Fibroblast of the aortic adventitia (primary cell): ENCODE results near the gene RTTN. TPM values are rescaled to one million over a fixed set of nuclear protein-coding genes. Genes with fewer than 3 reads are reported as not detected.
A peak's percentile ranks its signal among the peaks of the same experiment; 100 is the strongest.

ENCODE experiments used
- DNase-seq: peaks from one replicate; pipeline ENCODE4 v3.0.0-alpha.2; 2010; ENCODE audit warnings: low read depth
- H3K4me3 ChIP-seq: 2 replicates; pipeline ENCODE4 v1.5.1; 2011; ENCODE audit warnings: low read depth, mild to moderate bottlenecking, control low read depth, low read length, moderate library complexity
- total RNA-seq: library from RNA; depleted of rRNA; stranded (reverse); fragments of >200 nt; gene quantifications from 2 replicates; pipeline ENCODE4 v1.2.3, GENCODE V29; 2012; ENCODE audit warnings: low replicate concordance
- TF ChIP-seq, protein P1 (sequence below): IDR thresholded peaks from 2 replicates; pipeline ENCODE4 v1.5.1; 2011; ENCODE audit warnings: mild to moderate bottlenecking, low read length, control low read depth, inconsistent platforms; ENCODE audit not compliant: insufficient read depth

Gene RTTN
- total RNA-seq, 1 donor = 38.6 TPM

DNA sequence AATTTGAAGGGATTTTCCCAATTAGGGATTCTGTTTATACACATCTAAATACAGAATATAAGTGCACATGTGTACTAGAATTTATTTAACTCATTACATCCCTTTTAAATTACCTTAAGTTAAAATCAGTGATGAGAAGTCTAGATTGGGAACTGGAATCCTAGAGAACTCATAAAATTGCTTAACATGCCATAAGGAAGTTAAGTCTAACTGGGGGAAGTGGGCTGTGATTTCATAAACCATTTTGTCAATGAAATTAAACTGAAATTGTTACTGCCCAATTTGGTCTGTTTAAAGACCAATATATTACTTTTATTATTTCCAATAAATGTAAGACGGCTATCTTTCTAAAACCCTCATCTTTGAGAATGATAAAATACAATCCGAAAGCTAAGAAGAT, 185.5 kb downstream of the RTTN start:
- no peak overlapping the region for H3K4me3 ChIP-seq
- TF ChIP-seq, protein P1, sequence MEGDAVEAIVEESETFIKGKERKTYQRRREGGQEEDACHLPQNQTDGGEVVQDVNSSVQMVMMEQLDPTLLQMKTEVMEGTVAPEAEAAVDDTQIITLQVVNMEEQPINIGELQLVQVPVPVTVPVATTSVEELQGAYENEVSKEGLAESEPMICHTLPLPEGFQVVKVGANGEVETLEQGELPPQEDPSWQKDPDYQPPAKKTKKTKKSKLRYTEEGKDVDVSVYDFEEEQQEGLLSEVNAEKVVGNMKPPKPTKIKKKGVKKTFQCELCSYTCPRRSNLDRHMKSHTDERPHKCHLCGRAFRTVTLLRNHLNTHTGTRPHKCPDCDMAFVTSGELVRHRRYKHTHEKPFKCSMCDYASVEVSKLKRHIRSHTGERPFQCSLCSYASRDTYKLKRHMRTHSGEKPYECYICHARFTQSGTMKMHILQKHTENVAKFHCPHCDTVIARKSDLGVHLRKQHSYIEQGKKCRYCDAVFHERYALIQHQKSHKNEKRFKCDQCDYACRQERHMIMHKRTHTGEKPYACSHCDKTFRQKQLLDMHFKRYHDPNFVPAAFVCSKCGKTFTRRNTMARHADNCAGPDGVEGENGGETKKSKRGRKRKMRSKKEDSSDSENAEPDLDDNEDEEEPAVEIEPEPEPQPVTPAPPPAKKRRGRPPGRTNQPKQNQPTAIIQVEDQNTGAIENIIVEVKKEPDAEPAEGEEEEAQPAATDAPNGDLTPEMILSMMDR = no peak
- no peak for DNase-seq

DNA sequence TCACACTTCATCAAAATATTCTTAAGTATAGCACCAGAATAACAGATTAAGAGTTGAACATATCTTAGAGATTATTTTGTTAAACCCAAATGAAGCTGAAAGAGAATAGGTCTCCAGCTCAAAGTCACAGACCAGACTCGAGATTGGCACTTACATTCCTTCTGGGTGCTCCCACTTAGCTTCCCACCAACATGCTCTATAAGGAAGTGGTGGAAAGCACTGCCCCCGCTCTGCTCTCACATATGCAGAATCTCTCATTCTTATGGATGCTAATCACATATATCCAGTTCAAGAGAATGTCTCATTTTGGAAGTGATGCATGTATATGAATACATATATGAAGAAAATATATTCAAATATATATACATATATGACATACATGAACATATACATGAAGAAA, 186.4 kb downstream of the RTTN start:
- TF ChIP-seq, protein P1 = no peak
- H3K4me3 ChIP-seq = no peak overlapping the region
- DNase-seq = no peak

DNA sequence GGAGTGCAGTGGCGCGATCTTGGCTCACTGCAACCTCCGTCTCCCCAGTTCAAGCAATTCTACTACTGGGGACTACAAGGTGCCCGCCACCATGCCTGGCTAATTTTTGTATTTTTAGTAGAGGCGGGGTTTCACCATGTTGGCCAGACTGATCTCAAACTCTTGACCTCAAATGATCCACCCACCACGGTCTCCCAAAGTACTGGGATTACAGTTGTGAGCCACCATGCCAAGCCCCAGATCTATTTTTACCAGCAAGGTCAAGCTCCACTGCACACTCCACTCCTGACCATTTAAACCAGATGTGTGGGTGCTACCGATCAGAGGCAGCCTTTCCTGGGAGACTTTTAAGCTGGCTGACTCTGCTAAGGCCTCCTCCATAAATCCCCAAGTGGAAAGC, 190.4 kb downstream of the RTTN start:
- TF ChIP-seq, protein P1 = no peak
- DNase-seq = no peak
- H3K4me3 ChIP-seq = no peak overlapping the region

DNA sequence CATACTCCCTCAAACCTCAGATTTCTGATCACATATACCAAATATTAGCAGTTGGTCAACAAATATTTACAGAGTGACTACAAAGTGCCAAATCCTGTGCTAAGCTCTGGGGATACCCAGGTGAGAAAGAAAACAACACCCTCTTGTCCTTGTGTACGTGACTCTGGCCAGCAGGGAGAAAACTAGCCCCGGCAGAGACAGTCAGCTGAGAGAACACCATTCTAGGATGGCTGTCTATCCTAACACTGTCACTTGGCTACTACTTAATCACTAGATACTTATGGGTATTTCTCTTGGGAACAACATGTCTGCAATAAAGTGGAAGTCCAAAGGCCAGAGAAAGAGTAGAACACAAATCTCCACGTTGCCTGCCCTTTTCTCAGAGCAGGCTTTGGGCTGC, 199.9 kb downstream of the RTTN start:
- peak; percentile 7 for DNase-seq
- TF ChIP-seq, protein P1 = no peak
- H3K4me3 ChIP-seq = peak overlapping the region; percentile 26

DNA sequence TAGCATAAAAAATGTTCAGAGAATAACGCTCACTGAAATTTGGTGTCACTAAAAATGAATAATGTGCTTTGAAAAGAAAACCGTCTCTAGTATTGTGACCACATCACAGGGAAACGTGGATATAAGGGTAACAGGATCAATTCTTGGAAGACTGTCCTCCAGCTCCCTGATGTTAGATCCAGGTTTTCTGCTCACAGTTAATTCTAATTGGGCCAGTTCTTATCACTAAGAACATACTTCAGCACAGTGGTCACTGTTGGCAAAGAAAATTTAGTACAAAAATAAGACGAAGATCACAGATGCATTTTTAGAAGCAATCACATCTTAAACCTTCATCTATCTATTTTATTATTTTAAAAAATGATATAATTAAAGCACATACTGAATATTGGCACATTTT, 200.8 kb downstream of the RTTN start:
- no peak overlapping the region for H3K4me3 ChIP-seq
- TF ChIP-seq, protein P1 = no peak
- peak; percentile 66 for DNase-seq

DNA sequence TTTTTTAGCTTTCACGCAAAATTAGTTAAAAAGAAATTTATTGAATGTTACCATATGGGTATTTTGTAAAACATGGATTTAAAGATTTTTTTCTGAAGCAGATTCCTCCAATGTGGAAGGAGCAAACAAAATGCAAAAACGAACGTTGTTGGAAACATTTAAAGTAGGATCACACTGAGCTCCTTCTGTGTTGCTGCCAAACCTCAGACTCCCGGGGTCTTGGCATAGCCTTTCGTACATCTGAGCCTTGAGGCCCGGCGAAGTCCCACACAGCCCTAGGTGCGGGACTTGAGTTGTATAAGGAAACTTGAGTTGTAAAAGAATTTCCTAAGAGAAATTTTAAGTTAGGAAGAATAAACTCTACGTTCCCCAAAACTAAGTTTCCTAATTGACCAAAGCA, 205.8 kb downstream of the RTTN start:
- TF ChIP-seq, protein P1 = no peak
- H3K4me3 ChIP-seq = no peak overlapping the region
- DNase-seq = no peak

DNA sequence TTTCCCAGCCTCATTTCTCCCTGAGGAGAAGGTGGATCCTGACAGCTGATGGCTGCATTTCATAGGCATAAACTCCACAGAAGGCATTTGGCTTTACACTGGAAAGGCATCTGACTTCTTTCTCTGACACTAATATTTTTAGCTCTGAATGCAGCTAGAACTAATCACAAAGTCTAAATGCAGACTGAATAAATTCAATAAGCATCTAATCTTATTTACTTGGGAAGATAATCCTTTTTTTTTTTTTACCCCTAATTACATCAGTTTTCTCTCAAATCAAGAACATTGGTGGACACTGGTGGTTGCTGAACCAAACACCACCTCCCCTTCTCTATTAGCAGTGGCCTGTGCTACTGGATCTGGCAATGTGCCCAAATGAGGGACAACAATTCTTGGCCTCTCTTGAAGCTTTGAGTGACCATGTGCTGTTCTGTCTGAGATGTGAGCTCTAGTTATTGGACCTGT, 206.9 kb downstream of the RTTN start:
- DNase-seq = no peak
- TF ChIP-seq, protein P1 = no peak
- no peak overlapping the region for H3K4me3 ChIP-seq
